Smooth muscle cell (in vitro differentiated cells): ENCODE measurements around the gene ZBTB16. TPM values are rescaled to one million over a fixed set of nuclear protein-coding genes. Genes with fewer than 3 reads are reported as not detected.

Experiments
- DNase-seq: peaks from one replicate; lab custom pipeline; 2025; ENCODE audit not compliant: unreplicated experiment; lab: John Stamatoyannopoulos, UW
- H2AFZ ChIP-seq: fragments of 200-600 bp; sonication (generic); 2 replicates; pipeline ENCODE4 v1.6.0; 2016; ENCODE audit warnings: antibody characterized with exemption, low read depth, mild to moderate bottlenecking
- H3F3A ChIP-seq: fragments of 200-600 bp; sonication (generic); 2 replicates; pipeline ENCODE4 v1.6.0; 2017; ENCODE audit warnings: antibody characterized with exemption, low read depth
- H3K27ac ChIP-seq: fragments of 200-600 bp; sonication (generic); 2 replicates; pipeline ENCODE4 v1.5.1; 2016; ENCODE audit warnings: low read depth, mild to moderate bottlenecking
- H3K27me3 ChIP-seq: fragments of 200-600 bp; sonication (generic); 2 replicates; pipeline ENCODE4 v1.6.1; 2016; ENCODE audit warnings: low read depth, mild to moderate bottlenecking
- H3K36me3 ChIP-seq: fragments of 200-600 bp; sonication (generic); 2 replicates; pipeline ENCODE4 v1.5.1; 2016; ENCODE audit warnings: low read depth
- H3K4me1 ChIP-seq: fragments of 200-600 bp; sonication (generic); 2 replicates; pipeline ENCODE4 v1.5.1; 2016; ENCODE audit warnings: low read depth
- H3K4me2 ChIP-seq: fragments of 200-600 bp; sonication (generic); 2 replicates; pipeline ENCODE4 v1.6.0; 2016; ENCODE audit warnings: mild to moderate bottlenecking
- H3K4me3 ChIP-seq: fragments of 200-600 bp; sonication (generic); 2 replicates; pipeline ENCODE4 v1.5.1; 2016; ENCODE audit warnings: mild to moderate bottlenecking
- H3K79me2 ChIP-seq: fragments of 200-600 bp; sonication (generic); 2 replicates; pipeline ENCODE4 v1.6.0; 2016; ENCODE audit warnings: low read depth, mild to moderate bottlenecking
- H3K9ac ChIP-seq: fragments of 200-600 bp; sonication (generic); 2 replicates; pipeline ENCODE4 v1.6.0; 2016; ENCODE audit warnings: low read depth
- H3K9me3 ChIP-seq: fragments of 200-600 bp; sonication (generic); replicated peaks from 2 replicates; pipeline ENCODE4 v1.5.1; 2016; ENCODE audit warnings: low read depth
- H4K20me1 ChIP-seq: fragments of 200-600 bp; sonication (generic); 2 replicates; pipeline ENCODE4 v1.6.0; 2016; ENCODE audit warnings: low read depth
- WGBS: methylation state at CpG from one replicate; pipeline ENCODE4 v1.1.7; 2016; ENCODE audit warnings: low lambda C conversion rate; 5-methylcytosine and 5-hydroxymethylcytosine counted together
- polyA plus RNA-seq: library from polyadenylated mRNA; unstranded; fragments of >200 nt; fragmentation: Nextera tagmentation; extraction: Ambion mirVana; gene quantifications from 2 replicates; pipeline ENCODE4 v1.2.1, GENCODE V29; 2016
- total RNA-seq: library from RNA; depleted of rRNA; stranded (reverse); fragments of >200 nt; gene quantifications from 2 replicates; pipeline ENCODE4 v1.2.3, GENCODE V29; 2014
- TF ChIP-seq, protein P1 (sequence below): fragments of 200-600 bp; sonication (generic); IDR thresholded peaks from 2 replicates; pipeline ENCODE4 v1.5.1; 2017; ENCODE audit warnings: borderline replicate concordance, mild to moderate bottlenecking, antibody characterized with exemption; ENCODE audit not compliant: insufficient read depth, poor library complexity, severe bottlenecking

Gene ZBTB16
- total and polyA plus RNA-seq, 2 experiments from 2014 or later: not detected

DNA sequence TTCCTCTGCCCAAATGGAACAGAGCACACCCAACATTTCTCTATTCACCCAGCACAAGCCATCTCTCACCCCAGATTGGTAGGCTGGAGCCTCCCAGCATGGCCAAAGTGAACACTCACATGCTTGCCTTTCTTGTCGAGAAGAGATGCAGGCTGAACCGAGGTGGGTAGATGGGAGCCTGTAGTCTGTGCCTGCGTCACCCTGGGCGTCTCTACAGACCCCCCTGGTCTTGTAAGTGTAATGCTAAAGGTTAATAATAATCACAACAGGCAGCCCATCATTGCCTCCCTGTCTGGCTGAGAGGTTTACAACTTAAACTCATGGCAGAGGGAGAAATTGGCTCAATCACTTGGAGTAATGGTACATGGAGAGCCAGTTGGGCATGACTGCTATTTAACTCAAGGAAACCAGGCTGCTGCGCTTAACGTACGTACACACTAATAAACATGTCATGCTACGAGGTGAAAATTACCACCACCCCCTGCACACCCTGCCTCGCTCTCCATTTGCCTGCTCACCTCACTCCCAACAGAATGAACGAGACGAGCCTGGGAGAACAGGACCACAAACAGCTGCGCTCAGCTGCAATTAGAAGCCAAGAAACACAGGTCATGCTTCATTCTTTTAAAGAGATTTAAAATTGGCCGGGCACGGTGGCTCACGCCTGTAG lies 9.1 kb upstream of the ZBTB16 start:
- Histone ChIP-seq H3K27me3 (peaks cover 45% of the 10 kb centered on the region), H3K4me1 (no peaks in the 10 kb centered on the region), H2AFZ (no peak overlapping the region), H3K9ac (no peak overlapping the region), H3K79me2 (no peaks in the 10 kb centered on the region), H3K27ac (no peak overlapping the region), H3K4me2 (no peak overlapping the region), H3F3A (no peaks in the 10 kb centered on the region), H3K4me3 (no peak overlapping the region), H3K36me3 (no peaks in the 10 kb centered on the region), H3K9me3 (no peaks in the 10 kb centered on the region), H4K20me1 (no peaks in the 10 kb centered on the region)
- DNase-seq: no peak
- WGBS: 85% methylated on average over 15 of the region's 15 CpGs
- TF ChIP-seq, protein P1, sequence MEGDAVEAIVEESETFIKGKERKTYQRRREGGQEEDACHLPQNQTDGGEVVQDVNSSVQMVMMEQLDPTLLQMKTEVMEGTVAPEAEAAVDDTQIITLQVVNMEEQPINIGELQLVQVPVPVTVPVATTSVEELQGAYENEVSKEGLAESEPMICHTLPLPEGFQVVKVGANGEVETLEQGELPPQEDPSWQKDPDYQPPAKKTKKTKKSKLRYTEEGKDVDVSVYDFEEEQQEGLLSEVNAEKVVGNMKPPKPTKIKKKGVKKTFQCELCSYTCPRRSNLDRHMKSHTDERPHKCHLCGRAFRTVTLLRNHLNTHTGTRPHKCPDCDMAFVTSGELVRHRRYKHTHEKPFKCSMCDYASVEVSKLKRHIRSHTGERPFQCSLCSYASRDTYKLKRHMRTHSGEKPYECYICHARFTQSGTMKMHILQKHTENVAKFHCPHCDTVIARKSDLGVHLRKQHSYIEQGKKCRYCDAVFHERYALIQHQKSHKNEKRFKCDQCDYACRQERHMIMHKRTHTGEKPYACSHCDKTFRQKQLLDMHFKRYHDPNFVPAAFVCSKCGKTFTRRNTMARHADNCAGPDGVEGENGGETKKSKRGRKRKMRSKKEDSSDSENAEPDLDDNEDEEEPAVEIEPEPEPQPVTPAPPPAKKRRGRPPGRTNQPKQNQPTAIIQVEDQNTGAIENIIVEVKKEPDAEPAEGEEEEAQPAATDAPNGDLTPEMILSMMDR: no peak

DNA sequence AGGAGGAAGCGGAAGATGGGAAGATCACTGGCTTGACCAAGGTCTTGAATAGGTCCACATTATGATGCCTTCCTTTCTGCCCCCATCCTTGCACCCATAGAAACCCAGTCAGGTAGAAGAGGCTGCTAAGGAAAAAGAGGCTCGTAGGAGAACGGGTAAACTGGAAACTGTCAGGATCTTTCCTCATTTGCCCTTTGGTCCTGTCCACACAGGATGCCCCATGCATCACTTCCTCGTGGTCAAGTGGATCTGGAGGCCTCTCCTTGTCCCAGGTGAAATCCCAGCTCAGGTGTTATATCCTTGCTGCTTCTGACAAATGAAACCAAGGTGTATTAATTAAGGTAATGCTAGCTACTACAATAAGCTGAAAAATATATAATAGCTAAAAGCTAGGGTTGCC lies 8.0 kb upstream of the ZBTB16 start:
- Histone ChIP-seq H2AFZ (no peak overlapping the region), H3K36me3 (no peaks in the 10 kb centered on the region), H3K4me1 (peaks cover 1% of the 10 kb centered on the region), H3K27ac (no peak overlapping the region), H3K4me2 (no peak overlapping the region), H3K9ac (no peak overlapping the region), H3K4me3 (no peak overlapping the region), H4K20me1 (no peaks in the 10 kb centered on the region), H3K9me3 (no peaks in the 10 kb centered on the region), H3K79me2 (no peaks in the 10 kb centered on the region), H3F3A (no peaks in the 10 kb centered on the region), H3K27me3 (peaks cover 57% of the 10 kb centered on the region)
- TF ChIP-seq, protein P1: no peak
- DNase-seq: no peak
- WGBS: 77% methylated on average over 4 of the region's 4 CpGs

DNA sequence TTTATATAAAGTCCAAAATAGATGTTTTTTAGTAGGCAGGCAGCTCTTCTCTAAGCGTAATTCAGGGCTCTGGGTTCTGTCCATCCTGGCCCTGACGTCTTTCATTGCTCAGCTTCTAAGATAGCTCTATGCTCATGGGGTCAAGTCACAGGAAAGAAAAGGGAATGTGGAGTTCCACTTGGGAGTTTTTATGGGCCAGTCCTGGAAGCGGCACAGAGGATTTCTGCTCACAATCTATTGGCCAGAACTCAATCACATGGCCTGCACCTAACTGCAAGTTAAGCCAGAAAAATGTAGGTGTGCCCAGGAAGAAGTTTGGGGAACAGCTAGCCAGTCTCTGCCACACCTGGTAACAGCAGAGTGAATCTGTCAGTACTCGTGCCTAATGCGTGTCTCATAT lies 7.4 kb upstream of the ZBTB16 start:
- no peak overlapping the region for H3K27ac ChIP-seq
- WGBS: 79% methylated on average over 5 of the region's 5 CpGs

More for the DNA sequence above, 7.4 kb upstream of the ZBTB16 start:
- Histone ChIP-seq H3K9ac (no peak overlapping the region), H3K27me3 (peaks cover 57% of the 10 kb centered on the region), H3K4me3 (no peak overlapping the region), H3F3A (no peaks in the 10 kb centered on the region), H2AFZ (no peak overlapping the region), H3K79me2 (no peaks in the 10 kb centered on the region), H3K36me3 (no peaks in the 10 kb centered on the region), H4K20me1 (no peaks in the 10 kb centered on the region), H3K4me1 (peaks cover 7% of the 10 kb centered on the region), H3K4me2 (no peak overlapping the region), H3K9me3 (no peaks in the 10 kb centered on the region)
- DNase-seq: no peak
- TF ChIP-seq, protein P1: no peak
